ENCODE results near the gene NAIF1. TPM values are rescaled to one million over a fixed set of nuclear protein-coding genes. Genes with fewer than 3 reads are reported as not detected.

Gene NAIF1
- total RNA-seq, 4 donors from 2014 or later: 8.6 to 10.8 (median 9.6) TPM

DNA sequence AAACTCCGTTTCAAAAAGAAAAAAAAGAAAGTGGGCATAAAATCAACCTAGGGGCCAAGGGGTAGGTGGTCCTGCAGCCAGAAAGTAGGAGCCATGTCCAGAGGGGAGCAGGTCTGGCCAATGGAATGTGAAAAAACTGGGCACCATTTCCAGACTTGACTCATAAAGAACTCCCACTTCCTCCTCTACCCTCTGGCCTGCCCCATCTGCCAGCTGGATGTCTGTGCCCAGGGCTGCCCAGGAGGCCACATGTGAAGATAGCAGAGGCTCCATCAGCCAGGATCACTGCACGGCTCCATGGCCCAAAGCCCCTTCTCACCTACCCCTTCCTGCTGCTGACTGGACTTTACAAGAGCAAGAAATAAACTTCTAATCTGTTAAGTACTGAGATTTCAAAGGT lies 44.2 kb downstream of the NAIF1 start:
- no peak for TF ChIP-seq POLR2A (IDR thresholded peaks at IDR 0.05)
- TF ChIP-seq, protein P1, sequence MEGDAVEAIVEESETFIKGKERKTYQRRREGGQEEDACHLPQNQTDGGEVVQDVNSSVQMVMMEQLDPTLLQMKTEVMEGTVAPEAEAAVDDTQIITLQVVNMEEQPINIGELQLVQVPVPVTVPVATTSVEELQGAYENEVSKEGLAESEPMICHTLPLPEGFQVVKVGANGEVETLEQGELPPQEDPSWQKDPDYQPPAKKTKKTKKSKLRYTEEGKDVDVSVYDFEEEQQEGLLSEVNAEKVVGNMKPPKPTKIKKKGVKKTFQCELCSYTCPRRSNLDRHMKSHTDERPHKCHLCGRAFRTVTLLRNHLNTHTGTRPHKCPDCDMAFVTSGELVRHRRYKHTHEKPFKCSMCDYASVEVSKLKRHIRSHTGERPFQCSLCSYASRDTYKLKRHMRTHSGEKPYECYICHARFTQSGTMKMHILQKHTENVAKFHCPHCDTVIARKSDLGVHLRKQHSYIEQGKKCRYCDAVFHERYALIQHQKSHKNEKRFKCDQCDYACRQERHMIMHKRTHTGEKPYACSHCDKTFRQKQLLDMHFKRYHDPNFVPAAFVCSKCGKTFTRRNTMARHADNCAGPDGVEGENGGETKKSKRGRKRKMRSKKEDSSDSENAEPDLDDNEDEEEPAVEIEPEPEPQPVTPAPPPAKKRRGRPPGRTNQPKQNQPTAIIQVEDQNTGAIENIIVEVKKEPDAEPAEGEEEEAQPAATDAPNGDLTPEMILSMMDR (IDR thresholded peaks at IDR 0.05): no peak
- 47 to 57% methylated on average over 2 of the region's 2 CpGs for whole genome bisulfite sequencing, 2 donors
- DNase-seq (ENCODE audit: low spot score in 2 of 2): no peak
- H3K4me3 ChIP-seq (ENCODE audit: low read depth, poor library complexity, severe bottlenecking): no peak overlapping the region
- intact Hi-C loops (cut with DNase I; ENCODE audit: low total_unique reads): no loop called here

DNA sequence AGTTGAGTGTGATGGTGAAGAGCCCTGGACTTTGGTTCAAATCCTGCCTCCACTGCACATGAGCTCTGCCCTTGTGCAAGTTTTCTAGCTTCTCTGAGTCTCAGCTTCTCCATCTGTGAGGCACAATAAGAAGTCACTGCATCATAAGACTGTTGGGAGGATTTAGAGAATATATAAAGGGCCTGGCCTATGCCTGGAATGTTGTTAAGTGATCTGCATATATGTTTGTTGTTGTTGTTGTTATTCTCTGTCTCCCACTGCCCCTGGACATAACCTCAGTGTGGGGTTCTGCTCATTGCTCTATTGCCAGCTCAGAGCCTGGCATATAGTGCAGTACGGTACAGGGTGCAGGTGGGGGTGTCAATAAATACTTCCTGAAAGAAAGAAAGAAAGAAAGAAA lies 46.0 kb downstream of the NAIF1 start:
- H3K4me3 ChIP-seq (ENCODE audit: low read depth, poor library complexity, severe bottlenecking): no peak overlapping the region
- 44 to 83% methylated on average over 1 of the region's 1 CpG for WGBS, 2 donors
- intact Hi-C loops (cut with DNase I; ENCODE audit: low total_unique reads): no loop called here
- no peak for DNase-seq (ENCODE audit: low spot score in 2 of 2)
- no peak for TF ChIP-seq POLR2A (IDR thresholded peaks at IDR 0.05)
- TF ChIP-seq, protein P1 (IDR thresholded peaks at IDR 0.05): no peak

DNA sequence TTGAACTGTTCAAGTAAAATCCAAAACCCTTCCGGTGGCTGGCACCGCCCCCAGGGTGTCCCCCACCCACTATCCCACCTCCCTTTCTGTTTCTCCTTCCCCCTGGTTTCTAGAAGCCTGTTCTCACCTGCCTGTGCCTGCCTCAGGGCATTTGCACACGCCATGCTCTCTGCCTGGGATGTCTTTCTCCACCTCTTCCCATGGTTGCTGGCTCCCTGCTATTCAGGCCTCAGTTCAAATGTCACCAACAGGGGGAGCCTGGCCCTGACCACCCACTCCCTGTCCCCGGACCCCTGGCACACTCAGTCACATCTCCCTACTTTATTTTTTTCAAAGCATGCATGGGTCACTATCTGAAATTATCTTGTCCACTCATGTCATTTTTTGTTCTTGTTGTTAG lies 46.4 kb downstream of the NAIF1 start:
- intact Hi-C loops (cut with DNase I; ENCODE audit: low total_unique reads): no loop called here
- no peak for DNase-seq (ENCODE audit: low spot score in 2 of 2)
- no peak for TF ChIP-seq POLR2A (IDR thresholded peaks at IDR 0.05)
- TF ChIP-seq, protein P1 (IDR thresholded peaks at IDR 0.05): no peak
- WGBS, 2 donors: 61 to 77% methylated on average over 4 of the region's 4 CpGs
- no peak overlapping the region for H3K4me3 ChIP-seq (ENCODE audit: low read depth, poor library complexity, severe bottlenecking)

DNA sequence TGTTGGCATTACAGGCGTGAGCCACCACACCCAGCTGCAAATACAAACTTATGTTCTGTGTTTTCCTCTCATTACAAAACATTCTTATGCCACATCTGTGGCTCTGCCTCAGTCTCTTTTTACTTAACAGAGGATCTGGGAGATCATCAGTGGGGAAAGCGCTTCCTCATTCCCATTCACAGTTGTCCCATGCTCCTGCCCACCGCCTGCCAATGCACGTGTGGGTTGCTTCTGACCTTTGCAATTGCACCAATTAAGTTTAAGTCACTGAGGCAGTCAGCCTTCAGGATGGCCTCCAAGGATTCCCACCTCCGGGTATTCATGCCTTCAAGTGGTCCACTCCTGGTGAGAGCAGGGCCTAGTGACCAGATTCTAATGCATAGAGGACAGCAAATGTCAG lies 51.4 kb downstream of the NAIF1 start:
- no peak for TF ChIP-seq POLR2A (IDR thresholded peaks at IDR 0.05)
- TF ChIP-seq, protein P1 (IDR thresholded peaks at IDR 0.05): no peak
- no peak for DNase-seq (ENCODE audit: low spot score in 2 of 2)
- intact Hi-C loops (cut with DNase I; ENCODE audit: low total_unique reads): no loop called here
- WGBS, 2 donors: 85 to 86% methylated on average over 5 of the region's 5 CpGs
- H3K4me3 ChIP-seq (ENCODE audit: low read depth, poor library complexity, severe bottlenecking): no peak overlapping the region

Other genes starting within 250 kb of the NAIF1 start
- gene ENG, start 212.7 kb downstream of the NAIF1 start, total RNA-seq: 10 to 100 TPM; 12.0 to 51.1 (median 19.6) TPM
- 10 to 100 TPM in 3 of 4 donors, 1 to 10 TPM in 1; 9.5 to 35.4 (median 19.8) TPM for gene AK1, start 189.6 kb downstream of the NAIF1 start, total RNA-seq
- gene ST6GALNAC6, start 167.7 kb downstream of the NAIF1 start, total RNA-seq: 10 to 100 TPM; 50.5 to 72.9 (median 65.6) TPM
- 10 to 100 TPM in 2 of 4 donors, 1 to 10 TPM in 2; 4.6 to 28.5 (median 16.5) TPM for gene ST6GALNAC4, start 150.3 kb downstream of the NAIF1 start, total RNA-seq
- gene PIP5KL1, start 136.5 kb downstream of the NAIF1 start, total RNA-seq: 10 to 100 TPM in 1 of 4 donors, 1 to 10 TPM in 3; 4.1 to 11.3 (median 8.4) TPM
- 10 to 100 TPM; 11.9 to 21.1 (median 15.8) TPM for gene DPM2, start 129.5 kb downstream of the NAIF1 start, total RNA-seq
- gene EEIG1, start 86.3 kb downstream of the NAIF1 start, total RNA-seq: 10 to 100 TPM; 33.0 to 81.3 (median 48.9) TPM
- 10 to 100 TPM; 26.4 to 40.3 (median 32.0) TPM for gene SLC25A25, start 912 bp upstream of the NAIF1 start, total RNA-seq
- gene PTGES2, start 60.4 kb upstream of the NAIF1 start, total RNA-seq: 10 to 100 TPM; 32.6 to 66.5 (median 56.3) TPM
- 10 to 100 TPM in 2 of 4 donors, 1 to 10 TPM in 2; 3.7 to 33.8 (median 19.1) TPM for gene LCN2, start 82.1 kb upstream of the NAIF1 start, total RNA-seq
- 100 to 1,000 TPM; 288 to 606 (median 392) TPM for gene BBLN, start 92.9 kb upstream of the NAIF1 start, total RNA-seq
- gene CIZ1, start 124.3 kb upstream of the NAIF1 start, total RNA-seq: 100 to 1,000 TPM in 1 of 4 donors, 10 to 100 TPM in 3; 71.6 to 135 (median 83.9) TPM
- gene DNM1, start 136.1 kb upstream of the NAIF1 start, total RNA-seq: 10 to 100 TPM in 1 of 4 donors, 1 to 10 TPM in 3; 6.9 to 11.4 (median 9.0) TPM
- gene GOLGA2, start 208.7 kb upstream of the NAIF1 start, total RNA-seq: 100 to 1,000 TPM in 3 of 4 donors, 10 to 100 TPM in 1; 81.8 to 123 (median 116) TPM
- gene SWI5, start 209.0 kb upstream of the NAIF1 start, total RNA-seq: 10 to 100 TPM; 12.3 to 31.1 (median 24.8) TPM

Measured in lower leg skin (tissue), 4 donors.